HG03460 (cell line): ENCODE data around the gene RPS6KA2.
"Not testable (repeated sequence)": the region's sequence is repeated elsewhere in the genome, so short reads cannot be mapped to it uniquely, and the experiment has no call there.

Experiments
- ATAC-seq: cut with Tn5 transposase; IDR thresholded peaks from one replicate; pipeline ENCODE4 v1.9.1; 2021; ENCODE audit not compliant: unreplicated experiment

Gene RPS6KA2

DNA sequence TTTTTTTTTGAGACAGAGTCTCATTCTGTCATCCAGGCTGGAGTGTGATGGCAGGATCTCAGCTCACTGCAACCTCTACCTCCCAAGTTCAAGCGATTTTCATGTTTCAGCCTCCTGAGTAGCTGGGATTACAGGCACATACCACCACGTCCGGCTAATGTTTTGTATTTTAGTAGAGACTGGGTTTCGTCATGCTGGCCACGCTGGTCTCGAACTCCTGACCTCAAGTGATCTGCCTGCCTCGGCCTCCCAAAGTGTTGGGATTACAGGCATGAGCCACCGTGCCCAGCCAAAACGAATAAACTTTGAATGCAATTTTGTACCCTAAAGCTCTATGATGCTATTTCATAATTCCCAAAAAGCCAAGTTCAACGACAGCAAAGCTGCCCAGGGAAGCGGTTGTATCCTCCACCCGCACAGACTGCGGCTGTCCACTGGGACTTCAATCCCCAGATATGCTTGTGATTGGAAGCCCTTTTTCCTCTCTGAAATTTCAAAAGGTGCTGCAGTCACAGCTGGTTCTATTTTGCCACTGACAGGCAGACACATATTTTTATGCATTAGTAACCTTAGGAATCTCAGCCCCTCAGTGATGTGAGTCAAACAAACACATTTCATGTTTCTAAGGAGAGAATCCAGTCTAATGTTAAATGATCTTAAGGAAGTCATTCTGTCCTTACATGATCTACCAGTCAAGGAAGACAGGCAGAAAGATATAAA lies 31.8 kb downstream of the RPS6KA2 start:
- ATAC-seq: no peak

DNA sequence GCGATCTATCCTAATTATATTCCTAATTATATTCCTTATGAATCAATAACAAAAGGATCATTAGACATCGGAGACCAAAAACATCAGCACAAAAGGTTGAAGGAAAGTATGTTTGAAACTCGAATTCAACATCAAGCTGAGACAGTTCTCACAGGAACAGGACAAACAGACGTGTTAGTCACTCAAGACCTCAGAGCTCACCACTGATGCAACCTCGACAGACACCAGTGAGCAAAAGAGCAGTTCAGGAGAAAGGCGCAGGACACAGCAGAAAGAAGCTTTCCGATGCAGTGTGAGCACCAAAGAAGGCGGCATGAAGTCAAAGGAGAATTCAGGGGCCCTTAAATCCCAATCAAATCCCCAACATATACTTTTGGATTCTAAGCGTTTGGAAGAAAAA lies 34.2 kb downstream of the RPS6KA2 start:
- ATAC-seq: no peak

DNA sequence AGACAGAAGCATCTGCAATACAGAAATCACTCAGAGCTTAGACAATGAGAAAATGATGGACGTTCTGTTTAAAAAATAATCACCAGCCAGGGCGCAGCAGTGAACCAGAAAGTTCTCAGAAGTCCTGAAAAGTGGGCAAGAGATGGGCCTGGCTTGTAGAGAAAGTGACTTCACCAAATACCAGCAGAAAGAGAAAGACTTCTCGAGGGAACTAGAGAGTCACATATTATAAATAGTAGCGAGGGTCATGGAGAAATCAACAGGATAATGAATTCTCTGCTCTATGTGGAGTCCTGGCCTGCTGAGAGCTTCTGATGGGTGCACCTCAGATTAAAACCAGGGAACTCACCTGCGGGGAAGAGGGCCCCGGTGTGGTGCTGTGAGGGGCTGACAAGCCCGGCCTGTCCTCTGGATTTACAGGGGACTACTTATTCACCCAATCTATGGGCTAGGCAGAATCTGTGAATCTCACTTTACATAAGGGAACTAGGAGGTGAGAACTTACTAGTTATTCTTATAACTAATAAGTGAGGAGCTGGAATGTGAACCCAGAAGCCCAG lies 35.0 kb downstream of the RPS6KA2 start:
- ATAC-seq: no peak

DNA sequence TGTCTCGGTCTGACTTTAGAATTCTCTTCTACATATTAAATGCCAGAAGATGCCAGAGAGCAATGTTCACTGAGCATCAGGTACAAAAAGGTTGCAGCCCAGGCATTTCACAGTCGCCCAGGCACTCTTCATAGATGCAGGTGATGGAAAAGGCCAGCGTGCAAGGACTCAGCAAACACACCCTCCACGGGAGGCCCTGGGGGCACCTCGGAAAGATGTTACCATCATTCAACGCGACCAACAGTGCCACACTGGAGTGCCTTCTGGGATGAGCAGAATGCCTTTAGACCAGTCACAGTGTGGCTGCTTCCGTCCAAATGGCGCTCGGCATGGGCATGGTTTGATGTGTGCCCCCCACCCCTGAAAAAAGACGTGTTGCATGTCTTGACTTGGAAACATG lies 36.0 kb downstream of the RPS6KA2 start:
- no peak for ATAC-seq

DNA sequence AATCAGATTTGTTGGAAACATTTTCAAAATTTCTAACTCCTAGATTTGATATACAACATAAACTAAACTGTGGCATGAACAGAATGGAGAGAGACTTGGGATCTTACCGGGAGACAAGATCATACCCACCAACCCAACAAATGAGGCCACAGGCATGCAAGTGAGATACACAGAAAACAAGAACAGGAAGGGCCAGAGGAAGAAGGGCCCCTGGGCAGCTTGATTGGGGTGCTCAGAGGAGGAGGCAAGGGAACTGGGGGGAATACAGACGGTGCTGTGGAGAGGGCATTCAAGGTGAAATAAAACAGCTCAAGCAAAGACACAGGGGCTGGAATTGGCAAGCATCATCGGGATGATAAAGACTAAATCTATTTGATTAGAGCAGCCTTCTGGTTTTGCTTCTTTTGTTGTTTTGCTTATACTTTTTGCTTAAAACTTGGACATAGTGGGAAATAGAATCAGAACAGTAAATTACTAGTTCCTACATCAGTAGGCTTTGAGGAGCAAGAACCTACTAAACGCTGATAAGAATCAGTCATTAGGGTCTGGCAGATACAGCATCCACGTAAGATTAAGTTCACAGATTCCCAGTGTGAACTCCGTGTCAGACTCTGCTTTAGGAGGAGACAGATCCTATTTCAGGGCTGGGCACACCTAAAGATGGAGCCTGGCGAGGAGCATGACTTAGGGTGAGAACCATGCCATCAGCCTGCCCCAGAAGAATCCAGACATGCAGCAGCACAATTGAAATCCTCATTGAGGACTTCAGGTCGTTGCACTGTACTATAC lies 37.1 kb downstream of the RPS6KA2 start:
- ATAC-seq: no peak

DNA sequence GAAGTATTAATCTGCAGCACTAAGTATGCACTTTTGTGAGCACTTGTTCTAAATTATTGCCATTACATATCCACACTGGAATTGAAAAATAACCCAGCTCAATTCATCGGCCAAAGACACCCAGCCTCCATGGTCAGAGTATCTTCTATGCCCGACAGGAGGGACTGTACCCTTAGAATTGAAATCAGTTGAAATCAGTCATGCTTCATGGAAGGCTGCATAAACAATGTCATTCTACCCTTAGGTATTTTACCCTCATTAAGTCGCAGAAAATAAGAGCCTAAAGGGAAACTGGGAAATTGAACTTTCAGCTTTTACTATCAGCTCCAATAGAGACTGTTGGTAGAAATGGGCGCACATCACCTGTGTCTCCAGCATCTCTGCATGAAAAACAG lies 37.7 kb downstream of the RPS6KA2 start:
- ATAC-seq: peak; percentile 29

DNA sequence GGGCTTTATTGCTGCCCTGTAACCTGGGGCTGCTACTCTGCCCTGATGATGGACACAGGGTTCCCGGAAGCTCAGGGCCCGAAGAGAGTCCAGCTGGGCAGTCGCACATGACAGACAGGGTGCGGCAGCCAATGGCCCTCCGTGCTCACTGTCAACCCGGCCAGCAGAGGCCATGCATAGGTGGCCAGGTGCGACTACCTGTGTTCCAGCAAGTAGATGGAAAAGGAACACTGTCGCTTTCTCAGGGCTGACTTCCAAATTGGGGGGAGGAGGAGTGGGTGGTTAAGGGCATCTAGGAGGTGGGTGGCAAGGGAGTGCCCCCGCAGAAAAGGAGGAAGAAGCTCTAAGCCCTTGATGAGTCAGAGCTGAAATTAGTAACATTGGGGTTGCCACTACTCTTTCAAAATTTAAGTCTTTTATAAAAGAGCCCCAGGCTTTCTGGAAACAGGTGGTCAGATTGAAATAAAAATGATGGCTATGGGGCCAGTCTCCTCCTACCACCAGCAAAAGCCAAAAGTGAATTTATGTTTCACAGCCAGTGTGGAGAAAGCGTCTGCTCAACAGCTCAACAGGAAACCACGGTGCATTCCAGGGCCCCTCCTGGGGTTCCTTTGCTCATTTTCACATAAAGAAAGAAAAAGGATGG lies 38.2 kb downstream of the RPS6KA2 start:
- peak; percentile 28 for ATAC-seq

DNA sequence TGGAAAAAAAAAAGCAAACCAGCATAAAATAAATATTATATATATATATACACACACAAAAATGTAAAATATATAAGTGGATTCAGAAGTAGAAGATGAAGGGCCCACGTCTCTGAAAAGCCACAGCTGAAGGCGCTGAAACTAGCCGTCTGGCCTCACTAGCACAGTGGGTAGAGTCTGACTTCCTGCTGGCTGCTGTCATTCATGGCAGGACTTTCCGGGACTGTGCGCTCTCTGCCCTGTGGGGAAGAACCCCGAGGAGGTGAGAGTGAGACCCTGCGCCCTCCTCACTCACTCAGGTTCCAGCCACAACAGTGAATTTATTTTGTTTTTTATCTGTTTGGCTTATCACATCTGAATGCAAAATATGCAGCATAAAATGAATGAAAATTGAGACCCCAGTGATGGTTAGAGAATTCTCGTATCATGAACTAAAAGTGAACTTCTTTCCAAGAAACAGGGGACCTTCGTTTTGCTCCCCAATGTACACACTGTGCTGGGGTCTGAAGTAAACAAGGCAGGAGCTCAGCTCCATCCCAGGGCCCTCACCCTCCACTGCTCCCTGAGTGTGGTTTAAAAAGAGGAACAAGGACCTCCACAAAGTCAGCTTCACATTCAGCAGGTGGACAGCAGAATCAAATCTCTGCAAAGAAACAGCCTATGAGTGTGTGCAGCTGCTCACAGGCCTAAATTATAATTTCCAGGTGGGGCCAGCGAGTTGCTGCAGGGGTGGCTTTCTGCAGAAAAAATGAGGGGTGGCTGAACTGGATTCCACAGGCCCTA lies 39.2 kb downstream of the RPS6KA2 start:
- peak; percentile 73 for ATAC-seq

DNA sequence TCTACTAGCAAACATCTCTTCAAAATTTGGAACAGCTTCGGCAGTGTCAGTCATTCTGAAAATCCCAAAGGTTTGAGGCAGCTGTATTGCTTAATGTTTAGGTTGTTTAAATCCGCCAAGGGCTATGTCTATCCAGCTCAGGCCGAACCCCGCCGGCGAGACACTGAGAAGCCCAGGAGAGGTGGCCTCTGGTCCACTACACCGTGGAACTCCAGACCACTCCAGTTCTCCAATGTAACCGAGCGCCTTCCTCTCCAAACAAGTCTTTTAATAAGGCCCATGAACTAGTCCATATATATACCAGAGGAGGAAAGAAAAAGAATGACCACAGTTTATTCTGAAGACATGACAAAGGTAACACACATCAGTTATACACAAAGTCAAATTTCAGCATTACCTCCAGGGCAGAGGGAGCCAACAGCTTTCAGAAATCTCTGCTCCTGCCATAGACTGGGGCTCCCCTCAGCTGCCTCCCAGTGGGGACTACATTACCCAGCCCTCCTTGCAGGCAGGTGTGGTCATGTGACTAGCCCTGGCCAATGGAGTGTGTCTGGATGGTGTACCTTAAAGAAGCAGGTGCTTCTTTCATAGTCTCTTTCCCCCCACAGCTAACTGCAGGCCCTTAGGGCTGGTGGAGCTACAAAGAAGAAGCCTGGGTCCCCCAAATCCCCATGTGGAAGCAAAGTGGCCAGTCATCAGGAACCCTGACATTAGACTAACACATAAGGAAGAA lies 40.5 kb downstream of the RPS6KA2 start, which contains the start of gene RAMACL:
RAMACL (minus strand) TSS at position 255 of the 733 bp plus-strand sequence; CDS start at position 54, 201 bp downstream.
- ATAC-seq: peak; percentile 47

DNA sequence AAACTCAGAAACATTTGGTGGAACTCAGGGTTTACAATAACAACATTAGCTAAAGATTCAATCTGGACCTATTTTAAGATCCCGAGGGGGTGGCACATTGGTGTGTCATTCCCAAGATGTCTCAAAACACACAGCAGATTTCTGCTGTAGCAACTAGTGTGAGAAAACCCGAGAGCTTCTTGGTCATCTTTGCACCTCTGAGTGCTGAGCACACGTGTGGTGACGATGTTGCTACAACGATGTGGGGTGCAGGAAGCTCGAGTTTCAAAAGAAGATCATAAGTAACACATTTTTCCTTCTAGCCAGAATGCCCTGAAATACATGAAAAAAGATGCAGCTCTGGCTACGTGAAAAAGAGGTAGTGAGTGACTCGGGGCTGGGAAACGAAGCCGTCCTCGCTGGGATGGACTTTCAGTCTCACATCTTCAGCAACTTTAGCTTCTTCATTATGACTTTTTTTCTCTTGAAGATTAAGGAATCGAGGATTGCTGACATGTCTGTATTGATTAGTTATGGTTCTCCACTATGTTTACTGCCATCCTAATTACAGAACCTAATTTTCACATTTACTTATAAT lies 42.1 kb downstream of the RPS6KA2 start:
- no peak for ATAC-seq

DNA sequence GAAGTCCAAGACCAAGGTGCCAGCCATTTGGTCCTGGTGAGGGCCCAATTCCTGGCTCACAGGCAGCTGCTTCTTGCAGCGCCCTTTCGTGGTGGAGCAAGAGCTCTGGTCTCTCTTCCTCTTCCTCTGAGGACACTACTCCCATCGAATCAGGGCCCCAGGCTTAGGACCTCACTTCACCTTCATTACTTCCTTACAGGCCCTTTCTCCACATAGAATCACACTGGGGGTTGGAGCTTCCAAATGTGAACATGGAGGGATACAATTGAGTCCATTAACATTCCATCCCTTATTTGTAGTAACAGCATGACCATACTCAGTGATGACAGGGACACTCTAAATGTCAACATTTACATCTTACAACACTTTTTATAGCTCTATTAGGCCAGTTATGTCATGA lies 42.9 kb downstream of the RPS6KA2 start:
- ATAC-seq: no peak

DNA sequence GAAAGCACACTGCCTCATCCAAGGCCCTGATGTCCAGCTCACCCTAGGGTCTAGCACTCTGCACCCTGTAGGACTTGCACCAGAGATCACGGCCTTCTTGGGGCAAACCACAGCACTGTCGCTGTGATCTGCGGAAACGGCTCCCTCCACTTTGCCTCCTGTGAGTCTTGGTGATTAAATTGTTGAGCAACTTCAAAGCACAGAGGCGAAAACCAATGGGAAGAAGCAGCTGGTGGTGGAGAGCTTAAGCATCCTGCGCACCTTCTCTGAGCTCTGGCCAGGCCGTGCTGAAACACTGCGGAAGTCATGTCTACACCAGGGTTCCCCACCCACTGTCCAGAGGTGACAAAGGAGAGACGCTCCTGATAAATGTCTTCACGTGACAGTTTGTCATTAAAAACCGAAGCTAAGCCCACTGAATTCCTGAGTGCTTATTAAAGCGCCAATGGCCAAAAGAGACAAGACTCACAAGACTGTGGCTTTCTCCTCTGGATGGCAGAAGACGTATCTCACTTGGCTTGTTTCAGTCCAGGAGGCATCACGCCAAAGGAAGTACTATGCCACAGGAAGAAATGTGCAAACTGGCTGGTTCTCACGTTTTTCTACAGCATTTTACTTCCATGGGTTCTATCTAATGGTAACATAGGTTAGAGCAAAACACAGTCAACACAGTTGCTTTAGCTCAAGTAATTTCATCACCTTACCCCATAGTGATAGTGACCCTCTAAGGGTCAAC lies 43.7 kb downstream of the RPS6KA2 start:
- no peak for ATAC-seq

DNA sequence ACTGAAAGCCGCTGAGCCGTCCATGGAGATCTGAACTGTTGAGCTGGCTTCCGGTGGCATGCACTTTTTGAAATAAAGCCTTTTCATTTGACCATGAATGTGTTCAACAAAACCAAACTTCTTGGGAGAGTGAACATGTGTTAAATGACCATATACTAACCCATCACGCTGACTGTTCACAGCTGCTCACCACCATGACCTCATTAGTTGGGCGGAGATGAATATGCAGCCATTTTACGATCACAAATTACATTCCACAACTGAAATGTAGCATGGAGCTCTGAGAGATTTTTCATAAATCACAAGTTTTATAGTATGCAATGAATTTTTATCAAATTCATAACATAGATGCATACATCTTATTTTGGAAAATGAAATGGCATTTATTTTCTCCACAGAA lies 44.8 kb downstream of the RPS6KA2 start:
- no peak for ATAC-seq

DNA sequence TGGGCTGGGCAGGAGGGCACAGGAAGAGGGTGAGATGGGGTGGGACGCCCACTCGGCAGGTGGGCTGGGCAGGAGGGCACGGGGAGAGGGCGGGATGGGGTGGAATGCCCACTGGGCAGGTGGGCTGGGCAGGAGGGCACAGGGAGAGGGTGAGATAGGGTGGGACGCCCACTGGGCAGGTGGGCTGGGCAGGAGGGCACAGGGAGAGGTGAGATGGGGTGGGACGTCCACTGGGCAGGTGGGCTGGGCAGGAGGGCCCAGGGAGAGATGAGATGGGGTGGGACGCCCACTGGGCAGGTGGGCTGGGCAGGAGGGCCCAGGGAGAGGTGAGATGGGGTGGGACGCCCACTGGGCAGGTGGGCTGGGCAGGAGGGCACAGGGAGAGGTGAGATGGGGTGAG lies 45.2 kb downstream of the RPS6KA2 start:
- ATAC-seq: not testable (repeated sequence)

DNA sequence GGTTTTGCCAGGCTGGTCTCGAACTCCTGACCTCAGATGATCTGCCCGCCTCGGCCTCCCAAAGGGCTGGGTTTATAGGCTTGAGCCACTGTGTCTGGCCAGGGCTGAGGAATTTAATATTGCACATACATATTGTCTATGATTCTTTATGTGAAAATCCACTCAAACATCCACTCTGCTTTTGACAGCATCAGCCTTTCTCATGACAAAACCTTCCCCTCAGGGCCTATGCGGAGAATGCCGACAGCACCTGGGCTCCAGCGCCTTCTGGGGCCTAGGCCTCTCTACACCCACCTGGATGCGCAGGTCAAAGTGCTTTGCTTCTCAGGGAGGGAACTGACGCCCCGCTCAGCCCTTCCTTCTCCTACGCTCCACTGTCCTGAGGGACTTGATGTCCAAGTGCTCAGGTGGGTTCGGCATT lies 46.0 kb downstream of the RPS6KA2 start:
- no peak for ATAC-seq

DNA sequence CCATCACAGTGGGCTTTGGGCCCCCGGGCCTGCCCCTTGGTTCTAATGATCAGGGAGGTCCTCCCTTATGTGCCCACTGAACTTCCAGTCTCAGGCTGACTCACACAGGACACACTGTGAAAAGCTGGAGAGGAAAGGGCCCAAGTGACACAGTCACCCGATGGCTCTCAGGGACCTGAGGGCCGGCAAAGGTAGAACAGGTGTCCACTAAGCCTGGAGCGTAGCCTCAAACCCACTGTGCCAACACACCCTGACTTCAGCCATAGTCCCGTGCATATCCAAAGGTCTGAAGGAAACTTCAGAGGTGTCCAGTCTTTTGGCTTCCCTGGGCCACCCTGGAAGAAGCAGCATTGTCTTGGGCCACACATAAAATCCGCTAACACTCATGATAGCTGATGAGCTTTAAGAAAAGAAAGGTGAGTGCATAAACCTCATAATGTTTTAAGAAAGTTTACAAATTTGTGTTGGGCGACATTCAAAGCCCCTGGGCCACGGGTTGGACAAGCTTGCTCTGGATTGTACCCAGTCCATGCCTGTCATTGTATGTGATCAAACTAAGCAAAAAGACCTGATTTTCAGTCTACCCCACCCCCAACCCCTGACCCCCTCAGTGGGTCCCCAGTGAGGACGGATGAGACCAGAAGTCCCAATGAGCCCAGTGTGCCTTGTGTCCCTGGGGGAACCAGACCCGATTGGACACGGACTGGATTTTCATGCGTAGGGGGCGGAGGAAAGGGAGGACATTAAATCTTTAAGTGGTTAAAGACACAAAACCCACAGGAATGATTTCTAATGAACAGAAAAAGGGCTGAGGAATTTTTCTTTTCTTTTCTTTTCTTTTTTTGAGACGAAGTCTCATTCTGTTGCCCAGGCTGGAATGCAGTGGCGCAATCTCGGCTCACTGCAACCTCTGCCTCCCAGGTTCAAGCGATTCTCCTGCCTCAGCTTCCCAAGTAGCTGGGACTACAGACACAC lies 46.7 kb downstream of the RPS6KA2 start:
- no peak for ATAC-seq

DNA sequence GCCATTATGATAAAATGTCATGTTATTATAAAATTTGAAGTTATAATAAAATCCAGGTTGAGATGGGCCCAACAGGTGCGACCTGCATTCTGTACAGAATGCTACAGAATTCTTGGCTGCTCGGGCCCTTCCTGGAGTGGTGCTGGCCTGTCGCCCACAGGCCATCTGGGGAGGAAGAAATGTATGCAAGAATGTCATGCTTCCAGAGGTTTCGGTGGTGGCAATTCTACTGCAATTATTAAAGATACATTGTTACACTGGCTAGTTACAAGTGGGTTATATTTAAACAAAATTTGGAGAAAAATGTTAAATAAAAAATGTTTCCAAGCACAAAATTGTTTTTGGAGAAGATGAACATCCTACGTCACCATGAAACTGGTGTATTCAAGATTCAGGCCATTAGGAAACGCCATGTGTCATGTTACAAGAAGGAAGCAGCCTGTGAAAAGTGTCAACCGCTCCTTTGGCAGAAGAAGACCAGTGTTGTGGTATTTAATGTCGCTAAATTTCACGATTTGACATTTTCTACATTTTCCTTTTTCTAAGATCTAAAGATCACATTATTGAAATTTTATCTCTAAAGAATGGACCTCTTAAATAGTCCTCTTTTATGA lies 47.7 kb downstream of the RPS6KA2 start:
- ATAC-seq: no peak
